ENCODE measurements around the gene ARSG.

ARSG gene

GRCh38 chr17:68247445-68248198, 43.7 kb upstream of the ARSG start, which contains the start of gene AMZ2 (continued):
- TF ChIP-seq ZNF148 (tag by site-specific recombination; IDR thresholded peaks at IDR 0.05; ENCODE audit: borderline replicate concordance) (no peak), ZNF704 (tag by site-specific recombination; IDR thresholded peaks at IDR 0.05) (no peak), ZNF350 (tag by site-specific recombination; IDR thresholded peaks at IDR 0.05) (no peak), ZNF555 (tag by site-specific recombination; conservative IDR thresholded peaks at IDR 0.05) (no peak), ZNF274 (IDR thresholded peaks at IDR 0.05; ENCODE audit: low read length) (no peak), ZNF274 (tag by site-specific recombination; IDR thresholded peaks at IDR 0.05; ENCODE audit: borderline replicate concordance) (no peak), ZNF777 (tag by site-specific recombination; IDR thresholded peaks at IDR 0.05; ENCODE audit: borderline replicate concordance) (peak; percentile 27; the same call in 1 of the 2 replicates), ZNF513 (tag by site-specific recombination; IDR thresholded peaks at IDR 0.05) (no peak), ZNF561 (tag by site-specific recombination; IDR thresholded peaks at IDR 0.05; ENCODE audit: borderline replicate concordance) (no peak), GLIS2 (tag by site-specific recombination; IDR thresholded peaks at IDR 0.05) (peak; percentile 87), ZNF791 (tag by site-specific recombination; IDR thresholded peaks at IDR 0.05) (no peak), BCL11A (tag by site-specific recombination; IDR thresholded peaks at IDR 0.05; ENCODE audit: low read depth) (no peak), ZNF155 (tag by site-specific recombination; IDR thresholded peaks at IDR 0.05) (no peak), GLI4 (tag by site-specific recombination; IDR thresholded peaks at IDR 0.05) (no peak), ZNF521 (tag by site-specific recombination; IDR thresholded peaks at IDR 0.05) (no peak), ZNF416 (tag by site-specific recombination; IDR thresholded peaks at IDR 0.05) (no peak), ZBTB8A (tag by site-specific recombination; IDR thresholded peaks at IDR 0.05) (peak; percentile 24), ZFP69B (tag by site-specific recombination; IDR thresholded peaks at IDR 0.05) (no peak), ZSCAN4 (tag by site-specific recombination; IDR thresholded peaks at IDR 0.05) (no peak), ZNF248 (tag by site-specific recombination; IDR thresholded peaks at IDR 0.05) (no peak), MEIS1 (CRISPR knock-in tag; IDR thresholded peaks at IDR 0.05; ENCODE audit: borderline replicate concordance) (no peak), IKZF3 (tag by site-specific recombination; IDR thresholded peaks at IDR 0.05) (no peak), ZNF544 (tag by site-specific recombination; IDR thresholded peaks at IDR 0.05) (no peak), ZNF280D (tag by site-specific recombination; IDR thresholded peaks at IDR 0.05) (no peak), GLIS1 (tag by site-specific recombination; IDR thresholded peaks at IDR 0.05) (0 out of 2 replicates have a peak, but pooled peaks have one; percentile 4), ZNF175 (tag by site-specific recombination; IDR thresholded peaks at IDR 0.05) (no peak), ZNF600 (tag by site-specific recombination; IDR thresholded peaks at IDR 0.05) (peak; percentile 72), ZNF792 (tag by site-specific recombination; IDR thresholded peaks at IDR 0.05) (no peak), HOXA7 (CRISPR knock-in tag; IDR thresholded peaks at IDR 0.05; ENCODE audit: borderline replicate concordance) (no peak), ZNF629 (tag by site-specific recombination; IDR thresholded peaks at IDR 0.05) (peak; percentile 87), ZNF214 (tag by site-specific recombination; IDR thresholded peaks at IDR 0.05; ENCODE audit: borderline replicate concordance) (no peak), ZNF560 (tag by site-specific recombination; IDR thresholded peaks at IDR 0.05; ENCODE audit: borderline replicate concordance) (no peak), ZNF768 (tag by site-specific recombination; IDR thresholded peaks at IDR 0.05) (no peak)
